Diencephalon (tissue), 1 donor: Measurements from ENCODE around the gene CD180. TPM values are rescaled to one million over a fixed set of nuclear protein-coding genes. Genes with fewer than 3 reads are reported as not detected.

Experiments used
- total RNA-seq: library from RNA; depleted of rRNA; stranded (reverse); fragments of >200 nt; gene quantifications from one replicate; pipeline ENCODE4 v1.2.3, GENCODE V29; 2014

Gene CD180
- total RNA-seq = 1.2 TPM

DNA sequence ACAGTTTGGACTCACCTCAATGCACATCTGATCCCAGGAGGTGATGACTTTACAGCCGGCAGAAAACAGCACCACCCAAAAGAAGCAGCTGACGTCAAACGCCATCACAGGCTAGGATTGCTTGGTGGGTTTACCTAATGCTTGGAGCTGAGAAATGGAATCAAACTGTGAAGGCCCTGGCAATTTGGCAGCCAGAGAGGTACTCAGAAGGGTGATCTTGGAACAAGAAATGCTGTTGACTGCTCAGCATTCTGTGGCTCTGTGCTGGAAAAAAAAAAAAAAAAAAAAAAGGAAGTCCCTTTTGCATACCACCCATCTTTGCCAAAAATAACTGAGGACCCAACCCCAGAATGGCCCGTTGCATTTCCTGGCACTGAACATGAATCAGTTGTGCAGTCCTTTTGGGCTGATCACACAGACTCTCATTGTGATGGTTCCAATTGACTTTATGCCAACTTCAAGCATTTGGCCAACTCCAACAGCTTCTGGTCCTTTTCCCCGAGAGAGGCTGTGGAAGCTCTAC lies at the start of gene CD180:
TSS of gene CD180 (minus strand) at position 263 of the 523 bp plus-strand sequence. CDS start at position 105, 158 bp downstream.

